ENCODE measurements around the gene RPL41. TPM values are rescaled to one million over a fixed set of nuclear protein-coding genes. Genes with fewer than 3 reads are reported as not detected.
"Not testable (repeated sequence)": the region's sequence is repeated elsewhere in the genome, so short reads cannot be mapped to it uniquely, and the experiment has no call there.

Gene RPL41
- polyA plus RNA-seq, 5 donors: 6,129 to 8,482 (median 6,371) TPM

DNA sequence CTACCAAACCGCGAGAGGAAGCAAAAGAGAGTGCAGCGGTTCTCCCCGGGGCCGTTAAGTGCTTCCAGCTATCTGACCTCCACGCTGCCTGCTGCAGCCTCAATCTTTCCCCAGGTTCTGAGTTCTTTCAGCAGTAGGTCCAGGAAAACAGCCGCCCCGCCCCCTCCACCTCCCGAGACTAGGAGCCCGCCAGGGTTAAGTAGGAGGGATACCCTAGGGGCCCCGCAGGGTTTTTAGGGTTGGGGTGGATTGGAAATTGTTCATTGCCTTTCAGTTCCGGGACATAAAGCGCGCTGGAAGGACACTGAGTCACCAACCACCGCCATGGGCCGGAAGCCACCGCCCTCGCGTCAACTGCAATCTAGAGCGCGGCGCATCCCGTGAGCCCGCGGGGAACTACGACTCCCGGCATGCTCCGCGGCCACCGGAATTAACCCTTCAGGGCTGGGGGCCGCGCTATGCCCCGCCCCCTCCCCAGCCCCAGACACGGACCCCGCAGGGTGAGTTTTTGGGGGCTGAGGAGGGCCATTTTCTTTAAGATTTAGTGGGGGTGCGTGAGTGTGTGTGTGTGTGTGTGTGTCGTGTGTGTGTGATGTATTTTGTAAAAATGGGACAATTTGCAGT is 35.8 kb downstream of the RPL41 start, which contains the start of gene MYL6B:
TSS of gene MYL6B (plus strand) at position 456 of the 624 bp plus-strand sequence. CDS start 1,332 bp downstream, outside the sequence.
- DNase-seq: peak; percentile 91

- no peak for DNase-seq
Observed at GRCh38 chr12:56152756-56153677, 36.6 kb downstream of the RPL41 start.

- DNase-seq: no peak
Observed at GRCh38 chr12:56153678-56154065, 37.2 kb downstream of the RPL41 start.

DNA sequence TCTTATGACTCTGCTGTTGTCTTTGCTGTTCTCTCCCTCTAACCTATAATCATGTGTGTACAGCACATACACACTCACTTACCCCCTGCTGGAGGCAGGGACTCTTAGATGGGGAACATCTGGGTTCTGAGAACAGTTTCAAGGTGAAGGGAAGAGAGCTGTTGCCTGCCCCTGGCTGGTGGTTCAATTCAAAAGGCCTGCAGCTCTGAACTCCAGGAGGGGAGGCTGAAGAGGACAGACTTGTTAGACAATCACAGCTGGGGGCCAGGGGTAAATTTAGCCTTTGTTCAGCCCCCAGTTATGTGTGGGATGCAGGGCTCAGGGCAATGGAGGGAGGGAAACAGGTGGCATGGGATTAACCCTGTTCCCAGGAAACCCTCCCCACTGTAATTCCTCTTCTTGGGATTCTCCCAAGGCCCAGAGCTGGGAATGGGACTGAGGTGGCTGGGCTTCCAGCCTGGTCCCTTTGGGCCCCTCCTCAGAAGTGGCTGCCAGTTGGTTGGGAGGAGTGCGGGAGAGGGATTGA is 37.9 kb downstream of the RPL41 start:
- DNase-seq: no peak

DNA sequence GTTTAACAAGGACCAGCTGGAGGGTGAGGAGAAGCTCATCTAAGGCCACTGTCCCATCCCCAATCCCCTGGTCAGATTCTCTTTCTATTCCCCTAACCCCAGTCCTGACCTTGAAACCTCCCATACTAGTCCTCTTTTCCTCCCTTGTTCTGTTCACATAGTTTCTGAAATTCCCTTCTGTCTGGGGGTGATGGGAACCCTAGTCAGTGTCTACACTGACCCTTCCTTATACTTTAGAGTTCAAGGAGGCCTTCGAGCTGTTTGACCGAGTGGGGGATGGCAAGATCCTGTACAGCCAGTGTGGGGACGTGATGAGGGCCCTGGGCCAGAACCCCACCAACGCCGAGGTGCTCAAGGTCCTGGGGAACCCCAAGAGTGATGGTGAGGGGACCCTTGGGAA is 38.4 kb downstream of the RPL41 start:
- no peak for DNase-seq

- DNase-seq: no peak
Observed at GRCh38 chr12:56155256-56155845, 38.9 kb downstream of the RPL41 start.

DNA sequence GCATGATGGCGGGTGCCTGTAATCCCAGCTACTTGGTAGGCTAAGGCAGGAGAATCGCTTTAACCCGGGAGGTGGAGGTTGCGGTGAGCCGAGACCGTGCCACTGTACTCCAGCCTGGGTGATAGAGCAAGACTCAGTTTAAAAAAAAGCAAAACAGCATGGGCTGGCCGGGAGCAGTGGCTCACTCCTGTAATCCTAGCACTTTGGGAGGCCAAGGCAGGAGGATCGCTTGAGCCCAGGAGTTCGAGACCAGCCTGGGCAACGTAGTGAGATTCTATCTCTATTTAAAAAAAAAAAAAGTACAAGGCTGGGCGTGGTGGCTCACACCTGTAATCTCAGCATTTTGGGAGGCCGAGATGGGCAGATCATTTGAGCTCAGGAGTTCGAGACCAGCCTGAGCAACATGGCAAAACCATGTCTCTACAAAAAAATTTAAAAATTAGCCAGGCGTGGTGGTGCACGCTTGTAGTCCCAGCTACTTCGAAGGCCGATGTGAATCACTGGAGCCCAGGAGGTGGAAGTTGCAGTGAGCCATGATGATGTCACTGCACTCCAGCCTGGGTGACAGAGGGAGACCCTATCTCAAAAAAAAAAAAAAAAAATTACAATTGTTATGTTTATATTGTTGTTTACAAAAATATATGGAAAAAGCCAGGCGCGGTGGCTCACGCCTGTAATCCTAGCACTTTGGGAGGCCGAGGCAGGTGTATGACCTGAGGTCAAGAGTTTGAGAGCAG is 40.2 kb downstream of the RPL41 start:
- not testable (repeated sequence) for DNase-seq

GRCh38 chr12:56157201-56158028 is 41.0 kb downstream of the RPL41 start:
- DNase-seq: peak; percentile 88 to 90

DNA sequence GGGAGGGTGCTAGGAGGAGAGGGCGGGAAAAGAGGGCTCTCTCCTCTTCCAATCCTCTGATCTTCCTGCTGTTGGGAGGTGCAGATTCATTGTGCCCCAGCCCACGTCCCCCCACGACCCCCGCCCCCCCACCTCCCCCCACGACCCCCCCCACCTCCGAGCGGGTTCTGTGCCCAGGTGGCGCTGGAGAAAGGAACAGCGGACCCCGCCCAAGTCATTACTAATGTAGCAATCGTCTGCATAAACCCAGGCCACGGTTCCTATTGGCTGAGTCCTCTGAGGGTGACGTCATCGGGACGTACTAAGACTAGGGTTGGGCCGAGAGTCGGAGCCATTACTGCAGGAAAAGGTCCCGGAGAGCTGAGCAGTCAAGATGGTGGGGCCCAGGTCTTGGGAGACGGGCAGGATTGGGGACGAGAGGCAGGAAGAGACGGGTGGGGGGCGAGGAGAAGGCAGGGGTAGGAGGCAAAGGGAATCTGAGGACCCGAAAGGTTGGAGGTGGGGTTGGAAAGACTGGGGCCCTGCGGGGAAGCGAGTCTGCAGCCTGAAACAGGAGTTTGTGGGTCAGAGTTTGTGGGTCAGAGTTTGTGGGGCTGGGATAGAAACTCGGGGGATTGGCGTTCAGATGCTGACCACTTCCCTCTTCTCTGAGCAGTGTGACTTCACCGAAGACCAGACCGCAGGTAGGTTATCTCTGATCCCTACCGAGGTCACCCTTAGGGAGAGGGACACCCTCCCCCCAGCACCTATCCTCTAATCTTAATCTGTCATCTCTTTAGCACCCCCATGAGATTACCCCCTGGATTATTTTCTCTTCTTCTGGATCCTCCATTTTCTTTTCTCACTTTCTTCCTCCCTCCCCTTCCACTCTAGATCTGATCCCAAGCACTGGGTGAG is 41.8 kb downstream of the RPL41 start, which contains the start of gene MYL6:
TSS of gene MYL6 (plus strand) at position 331 of the 897 bp plus-strand sequence. CDS start at position 374, 43 bp downstream.
- peak; percentile 96 to 98 for DNase-seq

DNA sequence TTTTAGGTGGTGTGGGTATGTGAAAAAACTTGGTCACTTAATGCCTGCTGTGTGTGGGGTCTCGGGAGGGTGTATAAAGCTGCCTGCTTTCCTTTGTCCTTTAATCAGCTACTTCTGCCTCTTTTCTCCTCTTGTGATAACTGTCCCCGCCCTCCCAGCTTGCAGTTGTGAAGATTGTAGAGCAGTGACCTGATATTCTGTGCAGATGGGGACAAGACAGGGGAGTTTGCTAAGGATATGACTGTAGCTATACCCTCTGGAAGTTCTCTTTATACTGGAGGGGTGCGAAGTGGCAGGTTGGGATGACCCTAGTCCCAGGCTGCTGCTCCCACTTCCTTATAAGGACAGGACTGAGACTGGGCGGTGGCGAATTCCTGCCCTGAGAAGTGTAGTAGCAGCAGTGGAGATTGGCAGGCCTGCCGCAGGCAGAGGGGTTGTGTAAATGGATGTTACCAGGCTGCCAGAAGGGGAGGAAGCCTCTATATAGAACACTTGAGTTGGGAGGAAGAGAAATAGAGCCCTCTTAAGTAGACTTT is 42.6 kb downstream of the RPL41 start:
- DNase-seq: peak; percentile 56 to 64

DNA sequence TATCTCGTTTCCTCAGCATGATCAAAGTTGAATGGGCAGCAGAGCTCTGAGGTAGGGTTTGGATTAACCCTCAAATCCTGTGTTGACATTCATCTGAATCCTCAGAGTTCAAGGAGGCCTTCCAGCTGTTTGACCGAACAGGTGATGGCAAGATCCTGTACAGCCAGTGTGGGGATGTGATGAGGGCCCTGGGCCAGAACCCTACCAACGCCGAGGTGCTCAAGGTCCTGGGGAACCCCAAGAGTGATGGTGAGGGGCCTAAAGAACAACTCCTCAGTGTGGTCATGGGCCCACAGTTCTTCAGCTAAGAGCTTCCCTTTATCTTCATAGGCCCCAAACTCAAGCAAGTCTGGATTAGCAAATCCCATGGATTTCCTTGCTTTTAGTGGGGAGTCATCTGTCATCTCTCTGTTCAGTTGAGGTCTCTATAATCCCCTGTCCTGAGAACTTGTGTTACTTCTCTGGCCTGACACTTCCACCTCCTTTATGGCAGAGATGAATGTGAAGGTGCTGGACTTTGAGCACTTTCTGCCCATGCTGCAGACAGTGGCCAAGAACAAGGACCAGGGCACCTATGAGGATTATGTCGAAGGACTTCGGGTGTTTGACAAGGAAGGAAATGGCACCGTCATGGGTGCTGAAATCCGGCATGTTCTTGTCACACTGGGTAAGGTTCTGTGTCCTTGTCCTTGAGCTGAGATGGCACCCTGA is 43.2 kb downstream of the RPL41 start:
- DNase-seq: no peak

DNA sequence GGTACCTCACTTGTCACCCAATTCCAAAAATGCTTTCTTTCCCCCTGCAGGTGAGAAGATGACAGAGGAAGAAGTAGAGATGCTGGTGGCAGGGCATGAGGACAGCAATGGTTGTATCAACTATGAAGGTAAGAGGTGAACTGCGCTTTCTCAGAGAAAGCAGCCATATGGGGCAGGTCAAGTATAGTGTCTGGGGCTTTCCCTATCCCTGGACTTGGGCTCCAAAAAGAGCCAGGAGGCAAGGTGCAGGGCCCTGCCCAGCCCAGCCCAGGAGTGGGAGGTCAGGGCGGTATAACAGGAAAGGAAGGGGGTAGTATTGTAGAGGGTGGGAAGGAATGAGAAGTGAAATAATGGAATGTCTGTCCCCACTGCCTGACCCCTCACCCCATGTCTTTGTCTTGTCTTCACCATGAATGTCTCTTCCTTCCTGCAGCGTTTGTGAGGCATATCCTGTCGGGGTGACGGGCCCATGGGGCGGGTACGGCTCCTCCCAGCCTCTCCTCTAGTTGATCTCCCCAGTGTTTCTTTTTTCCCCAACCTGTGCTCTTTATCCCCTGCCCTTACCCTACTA is 43.8 kb downstream of the RPL41 start:
- DNase-seq: no peak

GRCh38 chr12:56160894-56161689 is 44.7 kb downstream of the RPL41 start:
- no peak for DNase-seq

- DNase-seq: no peak
Observed at GRCh38 chr12:56161690-56162351, 45.4 kb downstream of the RPL41 start.

GRCh38 chr12:56162468-56163290 is 46.2 kb downstream of the RPL41 start:
- no peak for DNase-seq

All from right lung (tissue), 5 donors.